HepG2 (cell line): ENCODE data around the gene RAPGEFL1. TPM values are rescaled to one million over a fixed set of nuclear protein-coding genes. Genes with fewer than 3 reads are reported as not detected.
A peak's percentile ranks its signal among the peaks of the same experiment; 100 is the strongest.

Source experiments
- CSRNP1 ChIP-seq: sonication (generic); formaldehyde crosslinking; IDR thresholded peaks from 2 replicates; pipeline ENCODE4 v1.8.1; 2023; ENCODE audit warnings: mild to moderate bottlenecking, missing genetic modification reagents
- HOXA5 ChIP-seq: sonication (generic); formaldehyde crosslinking; IDR thresholded peaks from 2 replicates; pipeline ENCODE4 v1.4.0; 2020; ENCODE audit warnings: missing genetic modification reagents
- MED13 ChIP-seq: sonication (generic); formaldehyde crosslinking; IDR thresholded peaks from 2 replicates; pipeline ENCODE4 v1.5.0; 2020; ENCODE audit warnings: missing genetic modification reagents
- REST ChIP-seq, 2 experiments: IDR thresholded peaks; 2 replicates each; pipeline ENCODE4 v1.6.1; 2011 to 2012; ENCODE audit warnings: low read length in 2 of 2, borderline replicate concordance in 1 of 2, low read depth in 1 of 2, mild to moderate bottlenecking in 1 of 2, moderate library complexity in 1 of 2
- TAF15 ChIP-seq: fragments of 200-400 bp; formaldehyde crosslinking; IDR thresholded peaks from one replicate; pipeline ENCODE4 v1.6.1; 2018; ENCODE audit warnings: mild to moderate bottlenecking, low read depth, low read length; ENCODE audit not compliant: poor library complexity, severe bottlenecking
- ZNF124 ChIP-seq: sonication (generic); formaldehyde crosslinking; IDR thresholded peaks from 2 replicates; pipeline ENCODE4 v1.4.0; 2020; ENCODE audit warnings: missing genetic modification reagents
- ZNF17 ChIP-seq: sonication (generic); formaldehyde crosslinking; IDR thresholded peaks from 2 replicates; pipeline ENCODE4 v1.5.0; 2020; ENCODE audit warnings: mild to moderate bottlenecking, missing genetic modification reagents
- ZNF318 ChIP-seq: sonication (generic); formaldehyde crosslinking; IDR thresholded peaks from 2 replicates; pipeline ENCODE4 v1.4.0; 2020; ENCODE audit warnings: mild to moderate bottlenecking, missing genetic modification reagents
- ZNF329 ChIP-seq: sonication (generic); formaldehyde crosslinking; IDR thresholded peaks from 2 replicates; pipeline ENCODE4 v1.9.0; 2021; ENCODE audit warnings: low read depth, mild to moderate bottlenecking, missing genetic modification reagents
- ZNF572 ChIP-seq: sonication (generic); formaldehyde crosslinking; IDR thresholded peaks from 2 replicates; pipeline ENCODE4 v1.5.1; 2020; ENCODE audit warnings: mild to moderate bottlenecking, missing genetic modification reagents
- ZNF777 ChIP-seq: sonication (generic); formaldehyde crosslinking; IDR thresholded peaks from 2 replicates; pipeline ENCODE4 v1.4.0; 2020; ENCODE audit warnings: missing genetic modification reagents
- polyA plus RNA-seq, 8 experiments: library from polyadenylated mRNA; depleted of rRNA in 3 of 8; stranded (reverse) in 7 of 8; unstranded in 1 of 8; fragments of >200 nt; fragmentation: Illumina TruSeq in 4 of 8; extraction: Trizol in 4 of 8; gene quantifications; 2 replicates each; pipeline versions ENCODE4 v1.2.1 to v1.2.3, GENCODE V29; 2011 to 2016; ENCODE audit warnings: low read depth in 4 of 8, missing spikeins in 1 of 8, mixed read lengths in 1 of 8; ENCODE audit not compliant: insufficient read depth in 1 of 8
- total RNA-seq, 5 experiments: library from RNA; depleted of rRNA; stranded (reverse); fragments of >200 nt; fragmentation: Illumina TruSeq; extraction: Trizol; gene quantifications; 2 replicates each; pipeline ENCODE4 v1.2.3, GENCODE V29; 2016; ENCODE audit warnings: low read depth in 1 of 5
- TF ChIP-seq, protein P1 (sequence below): sonication (generic); formaldehyde crosslinking; IDR thresholded peaks from 2 replicates; pipeline ENCODE4 v1.4.0; 2020; ENCODE audit warnings: missing genetic modification reagents; ENCODE audit errors: not compliant biosample characterization

Gene RAPGEFL1
- total and polyA plus RNA-seq, 2 of the 13 experiments (the other 11 are each of a cell fraction or from before 2014, with no cell fraction given), result 4.5 to 7.8 TPM

DNA sequence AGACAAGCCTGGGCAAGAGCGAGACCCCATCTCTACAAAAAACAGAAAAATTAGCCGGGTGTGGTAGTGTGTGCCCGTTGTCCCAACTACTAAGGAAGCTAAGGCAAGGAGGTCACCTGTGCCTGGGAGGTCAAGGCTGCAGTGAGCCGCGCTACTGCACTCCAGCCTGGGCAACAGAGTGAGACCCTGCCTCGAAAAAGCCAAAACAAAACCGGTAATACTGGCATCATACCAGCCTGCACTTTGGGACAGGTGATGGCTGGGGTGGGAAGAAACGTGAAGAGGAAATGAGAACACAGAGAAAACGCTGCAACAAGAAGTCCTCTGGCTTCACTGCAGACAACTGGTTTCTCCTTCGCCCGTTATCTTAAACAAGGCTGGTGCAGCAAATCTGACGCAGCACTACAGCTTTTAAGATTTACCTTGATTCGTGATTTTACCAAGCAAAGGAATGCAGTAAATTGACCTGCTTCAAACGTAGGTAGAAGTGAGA, 37.7 kb upstream of the RAPGEFL1 start (continued):
- TF ChIP-seq, protein P1, sequence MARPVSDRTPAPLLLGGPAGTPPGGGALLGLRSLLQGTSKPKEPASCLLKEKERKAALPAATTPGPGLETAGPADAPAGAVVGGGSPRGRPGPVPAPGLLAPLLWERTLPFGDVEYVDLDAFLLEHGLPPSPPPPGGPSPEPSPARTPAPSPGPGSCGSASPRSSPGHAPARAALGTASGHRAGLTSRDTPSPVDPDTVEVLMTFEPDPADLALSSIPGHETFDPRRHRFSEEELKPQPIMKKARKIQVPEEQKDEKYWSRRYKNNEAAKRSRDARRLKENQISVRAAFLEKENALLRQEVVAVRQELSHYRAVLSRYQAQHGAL (CRISPR knock-in tag), result no peak
- TF ChIP-seq REST (IDR thresholded peaks at IDR 0.05; ENCODE audit: borderline replicate concordance in 1 of 2, low read depth in 1 of 2, low read length in 2 of 2), result no peak
- TF ChIP-seq ZNF777 (CRISPR knock-in tag), result no peak
- TF ChIP-seq HOXA5, result no peak
- no peak for TF ChIP-seq ZNF572 (CRISPR knock-in tag)
- TF ChIP-seq MED13 (CRISPR knock-in tag), result peak; percentile 12; the same call in 1 of the 2 replicates
- TF ChIP-seq ZNF17 (CRISPR knock-in tag), result no peak
- no peak for TF ChIP-seq TAF15
- 0 out of 2 replicates have a peak, but pooled peaks have one; percentile 7 for TF ChIP-seq ZNF124 (CRISPR knock-in tag)
- TF ChIP-seq ZNF329 (CRISPR knock-in tag), result no peak; the same call in 1 of the 2 replicates
- no peak for TF ChIP-seq CSRNP1
- TF ChIP-seq ZNF318 (CRISPR knock-in tag), result no peak
